HepG2 (cell line): ENCODE measurements around the gene ADCY1. TPM values are rescaled to one million over a fixed set of nuclear protein-coding genes. Genes with fewer than 3 reads are reported as not detected.

Experiments used
- ATAC-seq: fragments of 200-7000 bp; cut with Tn5 transposase; 3 replicates; pipeline ENCODE4 v1.9.1; 2020; ENCODE audit warnings: mild to moderate bottlenecking, moderate library complexity
- BruUV-seq: library from RNA; stranded (reverse); fragments of 400-500 nt; replicated peaks from 2 replicates; lab custom pipeline; 2021; lab: Mats Ljungman, UMichigan
- CTCF ChIA-PET: fragments of 300-600 bp; formaldehyde crosslinking; extraction: SDS; loops from one replicate; lab custom pipeline; 2021; ENCODE audit warnings: low total read pairs, inconsistent platforms, low intra/inter-chr PET ratio; lab: Yijun Ruan, JAX
- POLR2A ChIA-PET: fragments of 350-600 bp; sonication (Branson Sonifier 250); formaldehyde crosslinking; loops from one replicate; lab custom pipeline; 2020; ENCODE audit warnings: antibody characterized with exemption, inconsistent platforms; lab: Yijun Ruan, JAX
- DNase-seq: peaks from one replicate; pipeline ENCODE4 v3.0.0-alpha.2; 2015; ENCODE audit warnings: low spot score
- FAIRE-seq: peaks from 3 replicates; lab custom pipeline; 2011; peaks lifted over from hg19 to GRCh38; lab: Jason Lieb, UNC
- H2AFZ ChIP-seq: one replicate; pipeline ENCODE4 v1.6.1; 2011; ENCODE audit warnings: low read length, inconsistent platforms
- H3K27ac ChIP-seq: fragments of 300-600 bp; 3 replicates; pipeline ENCODE4 v1.8.0; 2011; ENCODE audit warnings: mixed run types, mild to moderate bottlenecking, mixed read lengths, low read length, inconsistent platforms; ENCODE audit not compliant: insufficient read depth; ENCODE audit errors: extremely low read length
- H3K27me3 ChIP-seq, 2 experiments: fragments of 200-600 bp in 1 of 2; 2 replicates in 1 of 2; 3 replicates in 1 of 2; pipeline versions ENCODE4 v1.6.0 to v1.8.0; 2011; ENCODE audit warnings: low read length in 2 of 2, mild to moderate bottlenecking in 2 of 2, moderate library complexity in 2 of 2, inconsistent platforms in 1 of 2; ENCODE audit not compliant: insufficient read depth in 2 of 2, control insufficient read depth in 1 of 2
- H3K36me3 ChIP-seq, 2 experiments: fragments of 200-600 bp in 1 of 2; replicated peaks in 1 of 2; 2 replicates in 1 of 2; 3 replicates in 1 of 2; pipeline versions ENCODE4 v1.5.1 to v1.8.0; 2011; ENCODE audit warnings: low read length in 2 of 2, inconsistent platforms in 1 of 2; ENCODE audit not compliant: insufficient read depth in 2 of 2, control insufficient read depth in 1 of 2
- H3K4me1 ChIP-seq: 2 replicates; pipeline ENCODE4 v1.5.1; 2012; ENCODE audit warnings: low read length, inconsistent platforms; ENCODE audit not compliant: insufficient read depth
- H3K4me2 ChIP-seq: 2 replicates; pipeline ENCODE4 v1.6.0; 2011; ENCODE audit warnings: low read depth, low read length, inconsistent platforms
- H3K4me3 ChIP-seq, 3 experiments: fragments of 200-600 bp in 1 of 3; sonication (generic), shearing (Covaris generic) in 1 of 3; replicated peaks in 1 of 3; 2 replicates each; pipeline ENCODE4 v1.5.1; 2011 to 2016; ENCODE audit warnings: low read length in 3 of 3, inconsistent platforms in 2 of 3, low read depth in 2 of 3, mild to moderate bottlenecking in 2 of 3, control low read depth in 1 of 3, mixed read lengths in 1 of 3; ENCODE audit not compliant: insufficient read depth in 1 of 3
- H3K79me2 ChIP-seq: one replicate; pipeline ENCODE4 v1.6.1; 2011; ENCODE audit warnings: low read length, inconsistent platforms; ENCODE audit not compliant: insufficient read depth
- H3K9ac ChIP-seq: 2 replicates; pipeline ENCODE4 v1.6.0; 2011; ENCODE audit warnings: mild to moderate bottlenecking, low read depth, low read length, inconsistent platforms; ENCODE audit not compliant: insufficient read depth
- H3K9me3 ChIP-seq: 2 replicates; pipeline ENCODE4 v1.5.1; 2012; ENCODE audit warnings: mild to moderate bottlenecking, low read length
- H4K20me1 ChIP-seq: 2 replicates; pipeline ENCODE4 v1.6.0; 2011; ENCODE audit warnings: inconsistent platforms, mild to moderate bottlenecking, low read length, moderate library complexity; ENCODE audit not compliant: insufficient read depth
- ARNT2 ChIP-seq: sonication (generic); formaldehyde crosslinking; IDR thresholded peaks from 2 replicates; pipeline ENCODE4 v1.8.0; 2022; ENCODE audit warnings: mild to moderate bottlenecking, low read depth, missing genetic modification reagents, moderate library complexity
- CAMTA2 ChIP-seq: sonication (generic); formaldehyde crosslinking; IDR thresholded peaks from 2 replicates; pipeline ENCODE4 v1.4.0; 2020; ENCODE audit warnings: mild to moderate bottlenecking, missing genetic modification reagents, borderline replicate concordance
- FOSL1 ChIP-seq: sonication (generic); formaldehyde crosslinking; IDR thresholded peaks from 2 replicates; pipeline ENCODE4 v1.9.0; 2021; ENCODE audit warnings: missing genetic modification reagents, borderline replicate concordance
- HIVEP1 ChIP-seq: sonication (generic); formaldehyde crosslinking; IDR thresholded peaks from 2 replicates; pipeline ENCODE4 v1.4.0; 2020; ENCODE audit warnings: mild to moderate bottlenecking, missing genetic modification reagents
- IKZF1 ChIP-seq: fragments of 450-650 bp; IDR thresholded peaks from 2 replicates; pipeline ENCODE4 v1.7.1; 2016
- LBX2 ChIP-seq: sonication (generic); formaldehyde crosslinking; IDR thresholded peaks from 2 replicates; pipeline ENCODE4 v1.5.0; 2020; ENCODE audit warnings: missing genetic modification reagents, mild to moderate bottlenecking, borderline replicate concordance
- POLR2A ChIP-seq, 2 experiments: IDR thresholded peaks; 2 replicates each; pipeline ENCODE4 v1.6.1; 2011; ENCODE audit warnings: low read depth in 2 of 2, low read length in 2 of 2, mild to moderate bottlenecking in 1 of 2, moderate library complexity in 1 of 2; ENCODE audit not compliant: insufficient read depth in 1 of 2
- PRPF4 ChIP-seq: fragments of 200-400 bp; formaldehyde crosslinking; IDR thresholded peaks from 2 replicates; pipeline ENCODE4 v1.6.1; 2016; ENCODE audit warnings: low read length, low read depth; ENCODE audit not compliant: poor library complexity, severe bottlenecking
- SP1 ChIP-seq, 2 experiments: fragments of 450-650 bp in 1 of 2; sonication (generic) in 1 of 2; formaldehyde crosslinking in 1 of 2; IDR thresholded peaks; 2 replicates each; pipeline versions ENCODE4 v1.4.0 to v1.6.1; 2016 to 2020; ENCODE audit warnings: missing genetic modification reagents in 1 of 2
- SRF ChIP-seq: IDR thresholded peaks from 2 replicates; pipeline ENCODE4 v1.6.1; 2011; ENCODE audit warnings: mild to moderate bottlenecking, low read depth, low read length, moderate library complexity
- TIGD3 ChIP-seq: sonication (generic); formaldehyde crosslinking; IDR thresholded peaks from 2 replicates; pipeline ENCODE4 v1.5.1; 2020; ENCODE audit warnings: mild to moderate bottlenecking, missing genetic modification reagents, borderline replicate concordance
- TRIM24 ChIP-seq: sonication (generic); formaldehyde crosslinking; IDR thresholded peaks from 2 replicates; pipeline ENCODE4 v1.8.0; 2022; ENCODE audit warnings: mild to moderate bottlenecking, missing genetic modification reagents
- U2AF2 ChIP-seq: fragments of 200-400 bp; formaldehyde crosslinking; IDR thresholded peaks from 2 replicates; pipeline ENCODE4 v1.6.1; 2017; ENCODE audit warnings: low read depth, mild to moderate bottlenecking, low read length
- ZFP91 ChIP-seq: sonication (generic); formaldehyde crosslinking; IDR thresholded peaks from 2 replicates; pipeline ENCODE4 v1.9.0; 2022; ENCODE audit warnings: missing genetic modification reagents, mild to moderate bottlenecking, borderline replicate concordance
- ZNF138 ChIP-seq: sonication (generic); formaldehyde crosslinking; IDR thresholded peaks from 2 replicates; pipeline ENCODE4 v1.5.0; 2020; ENCODE audit warnings: mild to moderate bottlenecking, low read depth, missing genetic modification reagents
- ZNF20 ChIP-seq: sonication (generic); formaldehyde crosslinking; IDR thresholded peaks from 2 replicates; pipeline ENCODE4 v1.4.0; 2020; ENCODE audit warnings: mild to moderate bottlenecking, moderate library complexity, missing genetic modification reagents
- ZNF543 ChIP-seq: sonication (generic); formaldehyde crosslinking; IDR thresholded peaks from 2 replicates; pipeline ENCODE4 v1.4.0; 2020; ENCODE audit warnings: mild to moderate bottlenecking, missing genetic modification reagents
- ZNF562 ChIP-seq: sonication (generic); formaldehyde crosslinking; IDR thresholded peaks from 2 replicates; pipeline ENCODE4 v1.8.0; 2022; ENCODE audit warnings: missing genetic modification reagents, borderline replicate concordance
- ZNF790 ChIP-seq: sonication (generic); formaldehyde crosslinking; IDR thresholded peaks from 2 replicates; pipeline ENCODE4 v1.8.0; 2022; ENCODE audit warnings: missing genetic modification reagents, mild to moderate bottlenecking, borderline replicate concordance
- ZSCAN22 ChIP-seq: sonication (generic); formaldehyde crosslinking; IDR thresholded peaks from 2 replicates; pipeline ENCODE4 v1.4.0; 2020; ENCODE audit warnings: mild to moderate bottlenecking, missing genetic modification reagents
- WGBS: methylation state at CpG from one replicate; pipeline ENCODE4 v1.1.6; 2017; ENCODE audit warnings: low lambda C conversion rate; 5-methylcytosine and 5-hydroxymethylcytosine counted together
- in situ Hi-C: cut with HindIII; loops from 2 replicates; pipeline ENCODE4 v1.10.0; 2017; ENCODE audit warnings: low pct_unique_long_range_greater_than_20kb; ENCODE audit not compliant: extremely low pct_ligation_motif_present
- intact Hi-C: fragments of 100-400 bp; cut with micrococcal nuclease; formaldehyde crosslinking; loops from one replicate; pipeline ENCODE4 v1.10.0; 2022; ENCODE audit not compliant: unreplicated experiment
- polyA plus RNA-seq, 8 experiments: library from polyadenylated mRNA; depleted of rRNA in 3 of 8; stranded (reverse) in 7 of 8; unstranded in 1 of 8; fragments of >200 nt; fragmentation: Illumina TruSeq in 4 of 8; extraction: Trizol in 4 of 8; gene quantifications; 2 replicates each; pipeline versions ENCODE4 v1.2.1 to v1.2.3, GENCODE V29; 2011 to 2016; ENCODE audit warnings: low read depth in 4 of 8, missing spikeins in 1 of 8, mixed read lengths in 1 of 8; ENCODE audit not compliant: insufficient read depth in 1 of 8
- total RNA-seq, 5 experiments: library from RNA; depleted of rRNA; stranded (reverse); fragments of >200 nt; fragmentation: Illumina TruSeq; extraction: Trizol; gene quantifications; 2 replicates each; pipeline ENCODE4 v1.2.3, GENCODE V29; 2016; ENCODE audit warnings: low read depth in 1 of 5

Gene ADCY1
- total and polyA plus RNA-seq, 2 of the 13 experiments (the other 11 are each of a cell fraction or from before 2014, with no cell fraction given): 0.80 to 1.2 TPM

- no peak for TF ChIP-seq LBX2 (CRISPR knock-in tag)
- TF ChIP-seq SRF: no peak
- no peak for TF ChIP-seq POLR2A (IDR thresholded peaks at IDR 0.05; ENCODE audit: insufficient read depth in 1 of 2, low read depth in 2 of 2, low read length in 2 of 2)
- TF ChIP-seq U2AF2: no peak
- TF ChIP-seq, all 625 proteins: peak for 0
Measured at GRCh38 chr7:45581271-45581780, 7.2 kb downstream of the ADCY1 start (continued).

- Histone ChIP-seq H3K4me2 (no peak overlapping the region), H3K36me3 (no peaks in the 10 kb centered on the region), H3K9me3 (no peaks in the 10 kb centered on the region), H3K27ac (no peak overlapping the region), H3K79me2 (no peaks in the 10 kb centered on the region), H2AFZ (no peak overlapping the region), H3K9ac (no peak overlapping the region), H3K4me1 (no peaks in the 10 kb centered on the region), H3K4me3 (no peak overlapping the region), H3K27me3 (peaks cover 2 to 17% of the 10 kb centered on the region in 2 experiments; a peak in 3 of 5 replicates), H4K20me1 (0 out of 2 replicates have a peak, but pooled peaks cover 2% of the 10 kb centered on the region)
- in situ Hi-C loops: loop anchor here (25.0 kb wide), 1 partner anchor 420 kb away; the partner anchor contains the start of gene RAMP3
- FAIRE-seq (no peak), DNase-seq (no peak), ATAC-seq (no peak)
- POLR2A ChIA-PET: no interaction called here
- CTCF ChIA-PET: interaction anchor here (0.6 kb wide), 1 partner anchor 272 kb away, joined by 3 read pairs; no protein-coding TSS in a partner anchor
- intact Hi-C loops: loop anchor here (5.0 to 10.0 kb wide), 2 partner anchors 270 to 427 kb away; partner anchors contain the start of gene RAMP3
- WGBS: 20% methylated on average over 3 of the region's 5 CpGs
- BruUV-seq: no TSS peak
- TF ChIP-seq ZNF790 (CRISPR knock-in tag) (no peak), CAMTA2 (CRISPR knock-in tag) (no peak), ZSCAN22 (no peak), ZNF543 (no peak), TRIM24 (CRISPR knock-in tag) (no peak), FOSL1 (CRISPR knock-in tag) (no peak), ARNT2 (CRISPR knock-in tag) (no peak), TIGD3 (no peak), HIVEP1 (no peak), ZNF20 (CRISPR knock-in tag) (no peak), SP1 (IDR thresholded peaks at IDR 0.05) (no peak), SP1 (CRISPR knock-in tag; IDR thresholded peaks at IDR 0.05) (no peak), ZNF562 (CRISPR knock-in tag) (no peak), ZFP91 (CRISPR knock-in tag) (no peak), IKZF1 (no peak), PRPF4 (no peak), ZNF138 (CRISPR knock-in tag) (no peak)
Measured at GRCh38 chr7:45582136-45582749, 8.1 kb downstream of the ADCY1 start.
